Activated T-helper 1 cell treated with anti-CD3 and anti-CD28 coated beads, Interleukin-12 subunit alpha, Interleukin-12 subunit beta, Interleukin-2, Interleukin-4 antibody, amounts not matched to agents 30 ng/mL and 10 ng/mL and 1 ng/mL, durations not matched to agents 14 hours and 24 hours and 36 hours (primary cell): ENCODE data around the gene IFT27. TPM values are rescaled to one million over a fixed set of nuclear protein-coding genes. Genes with fewer than 3 reads are reported as not detected.

Experiments used
- DNase-seq: peaks from one replicate; pipeline ENCODE4 v3.0.0; 2021; ENCODE audit warnings: low spot score
- H3K27ac Mint-ChIP-seq: one replicate; pipeline ENCODE4 v1.8.0; 2021; ENCODE audit warnings: mild to moderate bottlenecking, mixed read lengths
- H3K27me3 Mint-ChIP-seq: one replicate; pipeline ENCODE4 v1.8.0; 2022; ENCODE audit warnings: mild to moderate bottlenecking, moderate library complexity, mixed read lengths; ENCODE audit not compliant: insufficient read depth
- H3K36me3 Mint-ChIP-seq: one replicate; pipeline ENCODE4 v1.8.0; 2021; ENCODE audit warnings: low read depth, mixed read lengths
- H3K4me1 Mint-ChIP-seq: one replicate; pipeline ENCODE4 v1.8.0; 2021; ENCODE audit warnings: low read depth, mixed read lengths
- H3K4me3 Mint-ChIP-seq: one replicate; pipeline ENCODE4 v1.8.0; 2021; ENCODE audit warnings: mild to moderate bottlenecking, moderate library complexity, mixed read lengths
- H3K9me3 Mint-ChIP-seq: one replicate; pipeline ENCODE4 v1.8.0; 2021; ENCODE audit warnings: mixed read lengths
- intact Hi-C: fragments of 100-400 bp; cut with micrococcal nuclease; formaldehyde crosslinking; loops from one replicate; pipeline ENCODE4 v1.15.1; 2024
- total RNA-seq: library from RNA; stranded (reverse); gene quantifications from 2 replicates; pipeline ENCODE4 v1.2.3, GENCODE V29; 2022

The IFT27 gene
- total RNA-seq, 1 donor from 2014 or later: 26.0 TPM

DNA sequence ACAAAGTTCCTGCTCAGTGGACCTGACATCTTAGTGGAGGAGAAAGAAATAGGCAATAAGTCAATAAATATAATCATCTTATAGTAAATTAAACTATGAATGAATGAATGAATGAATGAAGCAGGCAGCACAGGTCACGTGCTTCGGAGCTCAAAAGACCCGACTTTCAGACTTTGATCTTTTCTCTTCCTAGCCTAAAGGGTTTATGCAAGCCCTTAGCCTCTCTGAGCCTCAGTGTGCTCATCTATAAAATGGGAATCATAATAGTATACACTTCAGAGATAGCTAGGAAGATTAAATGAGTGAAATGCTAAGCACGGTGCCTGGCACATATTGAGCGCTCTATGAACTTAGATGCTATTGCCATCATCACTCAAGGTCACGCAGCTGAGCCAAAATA is 33.4 kb upstream of the IFT27 start:
- no peak overlapping the region for H3K4me3 Mint-ChIP-seq
- H3K9me3 Mint-ChIP-seq: no peaks in the 10 kb centered on the region
- H3K36me3 Mint-ChIP-seq: no peaks in the 10 kb centered on the region
- H3K27ac Mint-ChIP-seq: no peak overlapping the region
- intact Hi-C loops: no loop called here
- peaks cover 11% of the 10 kb centered on the region for H3K27me3 Mint-ChIP-seq
- DNase-seq: no peak
- peaks cover 19% of the 10 kb centered on the region for H3K4me1 Mint-ChIP-seq

GRCh38 chr22:36808721-36809344 is 32.9 kb upstream of the IFT27 start:
- peaks cover 19% of the 10 kb centered on the region for H3K4me1 Mint-ChIP-seq
- intact Hi-C loops: no loop called here
- no peak overlapping the region for H3K27ac Mint-ChIP-seq
- H3K9me3 Mint-ChIP-seq: no peaks in the 10 kb centered on the region
- peak overlapping the region; percentile 35 for H3K4me3 Mint-ChIP-seq
- H3K27me3 Mint-ChIP-seq: peaks cover 11% of the 10 kb centered on the region
- DNase-seq: no peak
- no peaks in the 10 kb centered on the region for H3K36me3 Mint-ChIP-seq

DNA sequence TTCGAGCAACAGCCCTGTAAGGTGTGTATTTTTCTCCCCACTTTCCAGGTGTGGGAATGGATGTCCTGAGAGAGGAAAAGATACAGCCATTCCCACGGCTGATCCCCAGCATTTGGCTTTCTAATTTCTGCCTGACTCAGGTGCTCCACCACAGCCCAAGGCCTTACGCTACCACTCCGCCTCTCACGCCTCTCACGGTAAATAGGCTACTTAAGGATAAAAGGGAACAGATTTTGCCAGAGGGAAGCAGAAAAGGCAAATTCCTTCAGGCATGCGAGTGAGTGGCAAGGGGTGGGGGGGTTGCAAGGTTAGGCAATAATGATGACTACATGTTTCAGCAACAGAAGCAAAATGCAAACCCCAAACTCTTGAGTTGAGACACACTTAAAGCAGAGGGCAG is 31.7 kb upstream of the IFT27 start:
- DNase-seq: no peak
- no peaks in the 10 kb centered on the region for H3K9me3 Mint-ChIP-seq
- H3K4me3 Mint-ChIP-seq: no peak overlapping the region
- no peaks in the 10 kb centered on the region for H3K36me3 Mint-ChIP-seq
- H3K27ac Mint-ChIP-seq: no peak overlapping the region
- peaks cover 19% of the 10 kb centered on the region for H3K4me1 Mint-ChIP-seq
- peaks cover 6% of the 10 kb centered on the region for H3K27me3 Mint-ChIP-seq
- intact Hi-C loops: no loop called here

DNA sequence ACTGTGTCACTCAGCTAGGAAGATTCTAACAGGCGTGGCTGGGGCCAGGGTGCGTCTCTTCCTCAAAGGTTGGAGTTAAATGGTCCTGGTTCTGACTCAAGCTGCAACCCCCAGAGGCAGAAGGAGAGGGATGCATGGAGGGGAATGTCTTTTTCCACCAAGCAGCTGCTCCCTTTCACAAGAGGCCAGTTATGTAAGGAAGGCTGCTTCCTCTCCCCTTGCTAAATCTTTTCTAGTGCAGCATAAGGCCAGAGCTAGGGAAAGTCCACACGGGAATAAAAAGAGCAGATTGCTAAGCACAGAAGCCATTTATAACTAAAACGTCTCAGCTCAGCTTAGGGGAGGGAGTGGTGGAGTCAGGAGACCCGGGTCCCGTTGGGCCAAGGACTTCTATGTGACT is 30.9 kb upstream of the IFT27 start:
- intact Hi-C loops: no loop called here
- H3K36me3 Mint-ChIP-seq: no peaks in the 10 kb centered on the region
- H3K4me1 Mint-ChIP-seq: peaks cover 19% of the 10 kb centered on the region
- peaks cover 5% of the 10 kb centered on the region for H3K27me3 Mint-ChIP-seq
- H3K9me3 Mint-ChIP-seq: no peaks in the 10 kb centered on the region
- no peak overlapping the region for H3K27ac Mint-ChIP-seq
- DNase-seq: no peak
- H3K4me3 Mint-ChIP-seq: no peak overlapping the region

GRCh38 chr22:36803358-36803757 is 27.4 kb upstream of the IFT27 start:
- intact Hi-C loops: no loop called here
- Mint-ChIP-seq H3K9me3 (no peaks in the 10 kb centered on the region), H3K27me3 (peaks cover 10% of the 10 kb centered on the region), H3K36me3 (no peaks in the 10 kb centered on the region), H3K27ac (no peak overlapping the region), H3K4me3 (no peak overlapping the region), H3K4me1 (peaks cover 10% of the 10 kb centered on the region)
- DNase-seq: no peak

- intact Hi-C loops: no loop called here
- Mint-ChIP-seq H3K27me3 (peaks cover 9% of the 10 kb centered on the region), H3K4me1 (no peaks in the 10 kb centered on the region), H3K9me3 (no peaks in the 10 kb centered on the region), H3K4me3 (no peak overlapping the region), H3K36me3 (no peaks in the 10 kb centered on the region), H3K27ac (no peak overlapping the region)
- DNase-seq: no peak
Observed at GRCh38 chr22:36798674-36799066, 22.8 kb upstream of the IFT27 start.

GRCh38 chr22:36797911-36798673 is 22.2 kb upstream of the IFT27 start:
- DNase-seq: no peak
- Mint-ChIP-seq H3K27me3 (peaks cover 9% of the 10 kb centered on the region), H3K27ac (no peak overlapping the region), H3K9me3 (no peaks in the 10 kb centered on the region), H3K4me1 (no peaks in the 10 kb centered on the region), H3K4me3 (no peak overlapping the region), H3K36me3 (no peaks in the 10 kb centered on the region)
- intact Hi-C loops: no loop called here

- no peaks in the 10 kb centered on the region for H3K4me1 Mint-ChIP-seq
- no peaks in the 10 kb centered on the region for H3K9me3 Mint-ChIP-seq
- DNase-seq: no peak
- intact Hi-C loops: no loop called here
- H3K36me3 Mint-ChIP-seq: no peaks in the 10 kb centered on the region
- no peak overlapping the region for H3K4me3 Mint-ChIP-seq
- H3K27ac Mint-ChIP-seq: no peak overlapping the region
- H3K27me3 Mint-ChIP-seq: peaks cover 9% of the 10 kb centered on the region
Observed at GRCh38 chr22:36797374-36797773, 21.5 kb upstream of the IFT27 start.

DNA sequence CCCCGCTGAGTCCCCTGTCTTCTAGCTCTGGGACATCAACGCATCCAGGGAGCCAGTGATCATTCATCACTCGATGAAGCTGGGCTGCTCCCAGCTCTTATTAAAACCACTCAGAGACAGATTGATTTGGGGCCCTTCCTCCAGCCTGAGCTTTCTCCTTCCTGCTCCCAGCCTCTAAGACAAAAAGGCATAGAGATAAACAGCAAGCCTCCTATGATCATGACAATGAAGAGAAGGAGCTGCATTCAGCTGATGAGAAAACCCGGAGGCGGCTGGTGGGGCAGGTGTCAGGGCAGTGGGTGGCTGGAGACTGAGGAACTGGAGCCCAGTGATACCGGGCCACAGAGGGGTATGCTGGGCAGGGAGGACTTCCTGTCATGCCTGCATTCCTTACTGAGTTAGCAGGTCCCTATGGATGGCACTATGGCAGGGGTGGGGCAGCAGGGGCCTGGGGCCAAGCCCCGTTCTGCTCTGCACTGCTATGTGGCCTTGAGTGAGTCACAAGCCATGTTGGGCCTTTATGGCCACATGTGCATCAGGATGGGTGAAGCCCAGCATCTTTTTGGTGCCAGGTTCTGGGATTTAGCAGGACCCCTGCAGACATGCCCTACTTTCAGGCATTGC is 20.7 kb upstream of the IFT27 start:
- no peaks in the 10 kb centered on the region for H3K9me3 Mint-ChIP-seq
- H3K27me3 Mint-ChIP-seq: peaks cover 9% of the 10 kb centered on the region
- no peak overlapping the region for H3K4me3 Mint-ChIP-seq
- intact Hi-C loops: no loop called here
- no peak for DNase-seq
- no peaks in the 10 kb centered on the region for H3K4me1 Mint-ChIP-seq
- no peaks in the 10 kb centered on the region for H3K36me3 Mint-ChIP-seq
- H3K27ac Mint-ChIP-seq: no peak overlapping the region

DNA sequence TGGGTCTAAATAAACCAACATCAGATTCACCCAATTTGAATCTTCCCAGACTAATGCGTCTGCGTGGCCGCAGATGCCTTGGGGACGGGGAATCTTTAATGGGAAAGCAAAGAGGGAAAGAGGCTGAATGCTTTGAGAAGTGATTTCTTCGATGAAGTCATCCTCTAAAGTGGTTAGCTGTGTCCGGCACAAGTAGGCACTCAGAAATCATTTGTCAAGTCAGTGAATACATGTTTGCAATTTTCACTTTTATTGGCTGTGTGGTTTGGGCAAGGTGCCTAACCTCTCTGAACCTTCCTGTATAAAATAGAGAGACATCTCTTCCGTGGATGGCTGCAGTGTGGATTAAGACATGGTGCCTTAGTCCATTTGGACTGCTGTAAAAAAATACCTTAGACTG is 19.7 kb upstream of the IFT27 start:
- peaks cover 9% of the 10 kb centered on the region for H3K4me1 Mint-ChIP-seq
- no peaks in the 10 kb centered on the region for H3K9me3 Mint-ChIP-seq
- no peak overlapping the region for H3K27ac Mint-ChIP-seq
- peaks cover 9% of the 10 kb centered on the region for H3K27me3 Mint-ChIP-seq
- H3K36me3 Mint-ChIP-seq: no peaks in the 10 kb centered on the region
- H3K4me3 Mint-ChIP-seq: no peak overlapping the region
- intact Hi-C loops: no loop called here
- no peak for DNase-seq

GRCh38 chr22:36790648-36791047 is 14.7 kb upstream of the IFT27 start:
- Mint-ChIP-seq H3K4me3 (no peak overlapping the region), H3K27me3 (peaks cover 4% of the 10 kb centered on the region), H3K27ac (no peak overlapping the region), H3K36me3 (no peaks in the 10 kb centered on the region), H3K4me1 (peaks cover 15% of the 10 kb centered on the region), H3K9me3 (no peaks in the 10 kb centered on the region)
- peak; percentile 29 for DNase-seq
- intact Hi-C loops: loop anchor here (1.0 kb wide), 2 partner anchors 66 to 188 kb away; no protein-coding TSS in a partner anchor

GRCh38 chr22:36787204-36787988 is 11.5 kb upstream of the IFT27 start:
- peaks cover 6% of the 10 kb centered on the region for H3K27me3 Mint-ChIP-seq
- no peaks in the 10 kb centered on the region for H3K9me3 Mint-ChIP-seq
- H3K4me3 Mint-ChIP-seq: no peak overlapping the region
- DNase-seq: no peak
- intact Hi-C loops: no loop called here
- H3K36me3 Mint-ChIP-seq: no peaks in the 10 kb centered on the region
- H3K4me1 Mint-ChIP-seq: peaks cover 20% of the 10 kb centered on the region
- no peak overlapping the region for H3K27ac Mint-ChIP-seq

DNA sequence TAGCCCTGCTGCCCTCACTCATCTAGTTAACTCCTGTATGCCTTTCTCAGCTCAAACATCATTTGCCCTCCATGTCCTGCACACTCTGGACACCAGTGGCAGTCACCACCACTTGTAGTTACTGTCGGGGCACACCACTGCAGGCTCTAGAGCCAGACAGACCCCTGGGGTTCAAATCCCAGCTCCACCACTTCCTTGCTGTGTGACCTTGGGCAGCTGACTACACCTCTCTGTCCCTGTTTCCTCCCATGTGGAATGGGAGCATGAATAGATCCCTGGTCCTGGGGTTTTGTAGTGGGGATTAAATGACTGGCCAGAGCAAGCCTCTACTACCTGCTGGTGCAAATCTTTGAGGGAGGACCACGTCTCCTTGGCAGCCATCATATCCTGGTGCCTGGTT is 7.8 kb upstream of the IFT27 start:
- H3K9me3 Mint-ChIP-seq: no peaks in the 10 kb centered on the region
- no peaks in the 10 kb centered on the region for H3K36me3 Mint-ChIP-seq
- H3K27me3 Mint-ChIP-seq: peaks cover 6% of the 10 kb centered on the region
- H3K4me1 Mint-ChIP-seq: peaks cover 20% of the 10 kb centered on the region
- DNase-seq: no peak
- no peak overlapping the region for H3K4me3 Mint-ChIP-seq
- intact Hi-C loops: no loop called here
- H3K27ac Mint-ChIP-seq: no peak overlapping the region
